ENCODE measurements around the gene HGD. TPM values are rescaled to one million over a fixed set of nuclear protein-coding genes. Genes with fewer than 3 reads are reported as not detected.
"Not testable (repeated sequence)": the region's sequence is repeated elsewhere in the genome, so short reads cannot be mapped to it uniquely, and the experiment has no call there.

The HGD gene, protein sequence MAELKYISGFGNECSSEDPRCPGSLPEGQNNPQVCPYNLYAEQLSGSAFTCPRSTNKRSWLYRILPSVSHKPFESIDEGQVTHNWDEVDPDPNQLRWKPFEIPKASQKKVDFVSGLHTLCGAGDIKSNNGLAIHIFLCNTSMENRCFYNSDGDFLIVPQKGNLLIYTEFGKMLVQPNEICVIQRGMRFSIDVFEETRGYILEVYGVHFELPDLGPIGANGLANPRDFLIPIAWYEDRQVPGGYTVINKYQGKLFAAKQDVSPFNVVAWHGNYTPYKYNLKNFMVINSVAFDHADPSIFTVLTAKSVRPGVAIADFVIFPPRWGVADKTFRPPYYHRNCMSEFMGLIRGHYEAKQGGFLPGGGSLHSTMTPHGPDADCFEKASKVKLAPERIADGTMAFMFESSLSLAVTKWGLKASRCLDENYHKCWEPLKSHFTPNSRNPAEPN
- total RNA-seq, result not detected

DNA sequence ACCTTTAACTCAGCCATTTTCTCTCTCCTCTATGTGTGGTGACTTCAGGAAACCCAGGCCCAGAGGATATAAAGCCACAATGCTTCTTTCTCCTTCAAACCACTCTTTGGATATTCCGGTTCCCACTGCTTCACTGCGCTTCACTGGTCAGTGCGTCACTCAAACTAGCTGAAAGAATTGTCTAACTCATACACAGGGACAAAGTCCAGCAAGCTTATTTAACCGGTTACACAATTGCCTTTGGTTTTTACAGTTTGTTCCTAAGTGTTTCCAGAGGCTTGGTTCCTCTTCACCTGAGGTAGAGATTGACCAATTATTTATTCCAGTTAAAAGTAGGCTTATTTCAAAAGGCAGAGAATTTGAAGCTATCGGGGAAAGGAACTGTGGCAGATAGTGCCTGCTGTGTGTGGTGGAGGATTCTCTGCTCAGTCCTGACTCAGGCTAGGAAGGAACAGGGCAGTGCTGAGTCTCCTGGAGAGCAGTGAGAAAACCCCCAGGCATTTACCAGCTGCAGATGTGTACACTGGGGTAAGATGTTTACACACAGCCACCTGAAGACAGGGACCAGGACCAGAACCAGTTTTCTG lies at the start of gene HGD:
HGD (minus strand) TSS at position 145 of the 587 bp plus-strand sequence; CDS start at position 17, 128 bp downstream.
- H3K4me3 ChIP-seq, result no peak within 1 kb of the TSS
- 96 to 100% methylated on average over 4 to 5 of the region's 5 CpGs for WGBS, 2 donors (ENCODE audit: low coverage in 1 of 2)
- no peak for TF ChIP-seq POLR2AphosphoS5 (IDR thresholded peaks at IDR 0.05)
- TF ChIP-seq POLR2A (IDR thresholded peaks at IDR 0.05), result no peak
- TF ChIP-seq EP300 (IDR thresholded peaks at IDR 0.05), result no peak
- TF ChIP-seq, protein P1, sequence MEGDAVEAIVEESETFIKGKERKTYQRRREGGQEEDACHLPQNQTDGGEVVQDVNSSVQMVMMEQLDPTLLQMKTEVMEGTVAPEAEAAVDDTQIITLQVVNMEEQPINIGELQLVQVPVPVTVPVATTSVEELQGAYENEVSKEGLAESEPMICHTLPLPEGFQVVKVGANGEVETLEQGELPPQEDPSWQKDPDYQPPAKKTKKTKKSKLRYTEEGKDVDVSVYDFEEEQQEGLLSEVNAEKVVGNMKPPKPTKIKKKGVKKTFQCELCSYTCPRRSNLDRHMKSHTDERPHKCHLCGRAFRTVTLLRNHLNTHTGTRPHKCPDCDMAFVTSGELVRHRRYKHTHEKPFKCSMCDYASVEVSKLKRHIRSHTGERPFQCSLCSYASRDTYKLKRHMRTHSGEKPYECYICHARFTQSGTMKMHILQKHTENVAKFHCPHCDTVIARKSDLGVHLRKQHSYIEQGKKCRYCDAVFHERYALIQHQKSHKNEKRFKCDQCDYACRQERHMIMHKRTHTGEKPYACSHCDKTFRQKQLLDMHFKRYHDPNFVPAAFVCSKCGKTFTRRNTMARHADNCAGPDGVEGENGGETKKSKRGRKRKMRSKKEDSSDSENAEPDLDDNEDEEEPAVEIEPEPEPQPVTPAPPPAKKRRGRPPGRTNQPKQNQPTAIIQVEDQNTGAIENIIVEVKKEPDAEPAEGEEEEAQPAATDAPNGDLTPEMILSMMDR (IDR thresholded peaks at IDR 0.05), result no peak
- H3K36me3 ChIP-seq, result no peaks in the 10 kb centered on the region
- no peaks in the 10 kb centered on the region for H3K9me3 ChIP-seq
- no peaks in the 10 kb centered on the region for H3K27me3 ChIP-seq
- peaks cover 5 to 18% (median 5%) of the 10 kb centered on the region in 3 donors for H3K4me1 ChIP-seq
- ATAC-seq, result no peak
- H3K27ac ChIP-seq, result no peak within 1 kb of the TSS

GRCh38 chr3:120730576-120731542 lies 48.8 kb upstream of the HGD start:
- WGBS, 2 donors (ENCODE audit: low coverage in 1 of 2), result 90 to 94% methylated on average over 4 of the region's 4 CpGs
- H3K4me3 ChIP-seq, result no peak overlapping the region
- no peak for TF ChIP-seq EP300 (IDR thresholded peaks at IDR 0.05)
- TF ChIP-seq POLR2AphosphoS5 (IDR thresholded peaks at IDR 0.05), result no peak
- TF ChIP-seq POLR2A (IDR thresholded peaks at IDR 0.05), result no peak
- TF ChIP-seq, protein P1 (IDR thresholded peaks at IDR 0.05), result no peak
- peaks cover 0 to 26% of the 10 kb centered on the region in 2 donors for H3K36me3 ChIP-seq
- no peaks in the 10 kb centered on the region for H3K9me3 ChIP-seq
- H3K27me3 ChIP-seq, result no peaks in the 10 kb centered on the region
- H3K4me1 ChIP-seq, result no peaks in the 10 kb centered on the region
- ATAC-seq, result no peak
- H3K27ac ChIP-seq, result no peak overlapping the region

- ATAC-seq, result no peak
These were observed 44.8 kb upstream of the HGD start for GRCh38 chr3:120726791-120727190.

GRCh38 chr3:120719167-120719834 lies 37.3 kb upstream of the HGD start:
- H3K27me3 ChIP-seq, ATAC-seq, H3K4me1 ChIP-seq, H3K9me3 ChIP-seq, H3K36me3 ChIP-seq: not testable (repeated sequence)
- WGBS, 2 donors (ENCODE audit: low coverage in 1 of 2), result 41 to 72% methylated on average over 2 to 9 of the region's 20 CpGs
- Histone ChIP-seq H3K4me3 (peak overlapping the region in 1 of 2 donors; percentile 37), H3K27ac (peak overlapping the region in 1 of 4 donors; percentile 44)

More at GRCh38 chr3:120726791-120727190, 44.8 kb upstream of the HGD start:
- TF ChIP-seq EP300 (IDR thresholded peaks at IDR 0.05) (no peak), POLR2AphosphoS5 (IDR thresholded peaks at IDR 0.05) (no peak), POLR2A (IDR thresholded peaks at IDR 0.05) (no peak)
- TF ChIP-seq, protein P1 (IDR thresholded peaks at IDR 0.05), result no peak
- Histone ChIP-seq H3K27me3 (no peaks in the 10 kb centered on the region), H3K36me3 (peaks cover 0 to 26% of the 10 kb centered on the region in 2 donors), H3K4me3 (no peak overlapping the region), H3K27ac (no peak overlapping the region), H3K4me1 (no peaks in the 10 kb centered on the region), H3K9me3 (no peaks in the 10 kb centered on the region)
- 67 to 100% methylated on average over 1 of the region's 1 CpG for WGBS, 2 donors (ENCODE audit: low coverage in 1 of 2)
